SK-N-SH treated with all-trans-retinoic acid at 6 μM for 48 hours (cell line): ENCODE data around the gene AFDN.
A peak's percentile ranks its signal among the peaks of the same experiment; 100 is the strongest.
"Not testable (repeated sequence)": the region's sequence is repeated elsewhere in the genome, so short reads cannot be mapped to it uniquely, and the experiment has no call there.

Experiments used
- ATAC-seq: fragments of 200-7000 bp; cut with Tn5 transposase; 3 replicates; pipeline ENCODE4 v1.9.1; 2020; ENCODE audit warnings: mild to moderate bottlenecking, moderate library complexity
- BACH2 ChIP-seq: fragments of 250-450 bp; sonication (Bioruptor Pico); IDR thresholded peaks from 2 replicates; pipeline ENCODE4 v1.9.0; 2021; ENCODE audit warnings: mild to moderate bottlenecking, borderline replicate concordance
- ESRRG ChIP-seq: fragments of 250-450 bp; sonication (Bioruptor Pico); IDR thresholded peaks from 2 replicates; pipeline ENCODE4 v1.6.1; 2021; ENCODE audit warnings: mild to moderate bottlenecking
- GLIS3 ChIP-seq: fragments of 250-450 bp; sonication (Bioruptor Pico); IDR thresholded peaks from 2 replicates; pipeline ENCODE4 v1.5.0; 2020; ENCODE audit warnings: mild to moderate bottlenecking, moderate library complexity
- ISL1 ChIP-seq: fragments of 250-450 bp; sonication (Bioruptor Pico); IDR thresholded peaks from 2 replicates; pipeline ENCODE4 v2.1.2; 2022; ENCODE audit warnings: mild to moderate bottlenecking, moderate library complexity
- PPARA ChIP-seq: fragments of 250-450 bp; sonication (Bioruptor Pico); IDR thresholded peaks from 2 replicates; pipeline ENCODE4 v1.5.0; 2020; ENCODE audit warnings: mild to moderate bottlenecking, borderline replicate concordance
- RARB ChIP-seq: fragments of 250-450 bp; sonication (Bioruptor Pico); IDR thresholded peaks from 2 replicates; pipeline ENCODE4 v1.8.0; 2021; ENCODE audit warnings: mild to moderate bottlenecking, moderate library complexity
- TCF4 ChIP-seq: fragments of 250-450 bp; sonication (Bioruptor Pico); IDR thresholded peaks from 2 replicates; pipeline ENCODE4 v1.8.0; 2021; ENCODE audit warnings: mild to moderate bottlenecking, moderate library complexity, borderline replicate concordance
- TOX ChIP-seq: fragments of 250-450 bp; sonication (Bioruptor Pico); IDR thresholded peaks from 2 replicates; pipeline ENCODE4 v1.8.0; 2021; ENCODE audit warnings: mild to moderate bottlenecking, moderate library complexity, borderline replicate concordance
- ZC3H10 ChIP-seq: fragments of 250-450 bp; sonication (Bioruptor Pico); IDR thresholded peaks from 2 replicates; pipeline ENCODE4 v1.5.1; 2021; ENCODE audit warnings: mild to moderate bottlenecking, moderate library complexity
- ZFP3 ChIP-seq: fragments of 250-450 bp; sonication (Bioruptor Pico); IDR thresholded peaks from 2 replicates; pipeline ENCODE4 v1.5.0; 2020; ENCODE audit warnings: mild to moderate bottlenecking, moderate library complexity
- ZFP30 ChIP-seq: fragments of 450-650 bp; formaldehyde crosslinking; IDR thresholded peaks from 2 replicates; pipeline ENCODE4 v1.5.0; 2022; ENCODE audit warnings: mild to moderate bottlenecking, moderate library complexity
- ZNF565 ChIP-seq: fragments of 450-650 bp; formaldehyde crosslinking; conservative IDR thresholded peaks from 2 replicates; pipeline ENCODE4 v1.5.0; 2020; ENCODE audit warnings: low read depth, mild to moderate bottlenecking, moderate library complexity
- ZNF70 ChIP-seq: fragments of 450-650 bp; formaldehyde crosslinking; IDR thresholded peaks from 2 replicates; pipeline ENCODE4 v1.5.0; 2020; ENCODE audit warnings: mild to moderate bottlenecking, moderate library complexity
- ZNF8 ChIP-seq: fragments of 450-650 bp; formaldehyde crosslinking; IDR thresholded peaks from 2 replicates; pipeline ENCODE4 v1.5.0; 2020; ENCODE audit warnings: mild to moderate bottlenecking, moderate library complexity
- TF ChIP-seq, protein P1 (sequence below): fragments of 250-450 bp; sonication (Bioruptor Pico); IDR thresholded peaks from 2 replicates; pipeline ENCODE4 v1.5.1; 2021; ENCODE audit warnings: mild to moderate bottlenecking, moderate library complexity
- TF ChIP-seq, protein P2 (sequence below): fragments of 250-450 bp; sonication (Bioruptor Pico); IDR thresholded peaks from 2 replicates; pipeline ENCODE4 v1.8.0; 2020; ENCODE audit warnings: mild to moderate bottlenecking, moderate library complexity, borderline replicate concordance
- TF ChIP-seq, protein P3 (sequence below): fragments of 250-450 bp; sonication (Bioruptor Pico); IDR thresholded peaks from 2 replicates; pipeline ENCODE4 v1.5.0; 2020; ENCODE audit warnings: mild to moderate bottlenecking, moderate library complexity
- TF ChIP-seq, protein P4 (sequence below): fragments of 250-450 bp; sonication (Bioruptor Pico); IDR thresholded peaks from 2 replicates; pipeline ENCODE4 v1.8.0; 2021; ENCODE audit warnings: low read depth, mild to moderate bottlenecking, moderate library complexity, borderline replicate concordance
- TF ChIP-seq, protein P5 (sequence below): fragments of 250-450 bp; sonication (Bioruptor Pico); IDR thresholded peaks from 2 replicates; pipeline ENCODE4 v1.5.1; 2020; ENCODE audit warnings: low read depth, mild to moderate bottlenecking, moderate library complexity

The AFDN gene

DNA sequence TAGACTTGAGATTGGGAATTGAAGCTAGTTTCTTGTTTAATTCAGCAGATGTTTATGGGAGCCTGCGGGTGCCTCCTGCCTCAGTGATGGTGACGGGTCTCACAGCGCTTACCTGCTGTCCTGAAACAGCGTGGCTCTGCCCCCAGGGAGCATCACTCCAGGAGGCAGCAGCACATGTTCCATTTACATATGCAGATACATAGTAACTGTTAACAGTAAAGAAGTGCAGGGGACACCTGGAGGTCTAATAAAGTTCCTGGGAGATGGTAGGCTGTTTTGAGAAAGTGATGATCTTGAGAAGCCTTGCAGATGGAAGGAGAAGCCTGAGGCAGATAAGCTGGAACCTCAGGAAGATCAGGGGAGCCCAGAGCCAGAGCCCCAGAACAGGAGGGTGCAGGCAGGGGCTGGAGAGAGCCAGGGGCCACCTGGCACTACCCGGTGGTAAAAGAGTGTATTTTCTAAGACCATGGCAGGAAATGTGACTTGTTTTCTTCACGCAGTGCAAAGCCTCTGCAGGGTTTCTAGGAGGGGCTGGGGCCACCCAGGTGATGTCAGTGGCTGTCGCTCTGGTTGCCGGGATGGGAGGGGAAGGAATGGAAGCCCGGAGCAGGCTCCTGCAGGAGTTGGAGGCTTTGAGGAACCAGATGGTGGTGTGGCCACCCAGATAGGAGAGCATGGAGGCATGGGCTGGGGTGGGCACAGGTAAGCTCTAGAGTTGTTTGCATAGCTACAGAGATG lies 146.6 kb downstream of the AFDN start:
- TF ChIP-seq, protein P1, sequence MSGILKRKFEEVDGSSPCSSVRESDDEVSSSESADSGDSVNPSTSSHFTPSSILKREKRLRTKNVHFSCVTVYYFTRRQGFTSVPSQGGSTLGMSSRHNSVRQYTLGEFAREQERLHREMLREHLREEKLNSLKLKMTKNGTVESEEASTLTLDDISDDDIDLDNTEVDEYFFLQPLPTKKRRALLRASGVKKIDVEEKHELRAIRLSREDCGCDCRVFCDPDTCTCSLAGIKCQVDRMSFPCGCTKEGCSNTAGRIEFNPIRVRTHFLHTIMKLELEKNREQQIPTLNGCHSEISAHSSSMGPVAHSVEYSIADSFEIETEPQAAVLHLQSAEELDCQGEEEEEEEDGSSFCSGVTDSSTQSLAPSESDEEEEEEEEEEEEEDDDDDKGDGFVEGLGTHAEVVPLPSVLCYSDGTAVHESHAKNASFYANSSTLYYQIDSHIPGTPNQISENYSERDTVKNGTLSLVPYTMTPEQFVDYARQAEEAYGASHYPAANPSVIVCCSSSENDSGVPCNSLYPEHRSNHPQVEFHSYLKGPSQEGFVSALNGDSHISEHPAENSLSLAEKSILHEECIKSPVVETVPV (CRISPR knock-in tag): no peak
- TF ChIP-seq, protein P2, sequence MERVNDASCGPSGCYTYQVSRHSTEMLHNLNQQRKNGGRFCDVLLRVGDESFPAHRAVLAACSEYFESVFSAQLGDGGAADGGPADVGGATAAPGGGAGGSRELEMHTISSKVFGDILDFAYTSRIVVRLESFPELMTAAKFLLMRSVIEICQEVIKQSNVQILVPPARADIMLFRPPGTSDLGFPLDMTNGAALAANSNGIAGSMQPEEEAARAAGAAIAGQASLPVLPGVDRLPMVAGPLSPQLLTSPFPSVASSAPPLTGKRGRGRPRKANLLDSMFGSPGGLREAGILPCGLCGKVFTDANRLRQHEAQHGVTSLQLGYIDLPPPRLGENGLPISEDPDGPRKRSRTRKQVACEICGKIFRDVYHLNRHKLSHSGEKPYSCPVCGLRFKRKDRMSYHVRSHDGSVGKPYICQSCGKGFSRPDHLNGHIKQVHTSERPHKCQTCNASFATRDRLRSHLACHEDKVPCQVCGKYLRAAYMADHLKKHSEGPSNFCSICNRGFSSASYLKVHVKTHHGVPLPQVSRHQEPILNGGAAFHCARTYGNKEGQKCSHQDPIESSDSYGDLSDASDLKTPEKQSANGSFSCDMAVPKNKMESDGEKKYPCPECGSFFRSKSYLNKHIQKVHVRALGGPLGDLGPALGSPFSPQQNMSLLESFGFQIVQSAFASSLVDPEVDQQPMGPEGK (CRISPR knock-in tag): no peak
- TF ChIP-seq RARB (CRISPR knock-in tag) (no peak), ZNF565 (CRISPR knock-in tag) (no peak), ZFP30 (no peak), TOX (no peak), ZFP3 (no peak), TCF4 (no peak)
- no peak for ATAC-seq

DNA sequence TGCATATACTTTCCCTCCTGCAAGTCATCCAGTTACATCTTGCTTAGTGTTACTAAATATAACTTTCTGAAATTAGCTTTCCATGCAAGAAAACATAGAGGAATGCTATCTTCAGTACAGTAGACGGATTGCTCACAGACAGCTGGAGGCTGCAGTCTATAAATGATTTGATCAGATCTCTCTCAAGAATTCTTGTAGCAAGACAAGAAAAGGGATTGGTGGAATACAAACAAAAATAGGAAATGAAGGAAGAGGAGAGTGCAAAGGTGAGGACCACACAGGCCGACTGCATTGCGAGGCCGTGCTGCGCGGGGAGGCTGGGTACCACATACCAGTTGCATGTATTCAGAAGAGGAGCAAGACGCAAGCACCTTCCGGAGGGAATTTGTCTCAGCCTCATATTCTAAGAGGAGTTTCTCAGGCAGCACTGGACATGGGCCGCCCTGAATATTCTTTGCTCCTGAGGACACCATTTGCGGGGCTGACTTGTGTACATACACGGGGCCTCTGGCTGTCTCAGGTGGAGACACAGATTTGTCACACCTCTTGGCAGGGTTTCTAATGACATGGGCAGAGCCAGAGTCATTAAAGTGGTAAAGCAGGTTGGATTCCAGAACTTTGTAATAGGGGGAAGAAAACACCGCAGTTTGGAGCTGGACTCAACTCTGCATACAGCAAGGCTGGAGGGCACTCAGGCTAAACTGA lies 148.1 kb downstream of the AFDN start:
- ATAC-seq: peak; percentile 24; the same call in 1 of the 3 replicates
- TF ChIP-seq ZNF70 (no peak), BACH2 (CRISPR knock-in tag) (no peak), ESRRG (CRISPR knock-in tag) (no peak), TCF4 (no peak), RARB (CRISPR knock-in tag) (no peak), ISL1 (CRISPR knock-in tag) (no peak), GLIS3 (CRISPR knock-in tag) (no peak), ZC3H10 (no peak)
- TF ChIP-seq, protein P2 (CRISPR knock-in tag): no peak
- TF ChIP-seq, protein P3, sequence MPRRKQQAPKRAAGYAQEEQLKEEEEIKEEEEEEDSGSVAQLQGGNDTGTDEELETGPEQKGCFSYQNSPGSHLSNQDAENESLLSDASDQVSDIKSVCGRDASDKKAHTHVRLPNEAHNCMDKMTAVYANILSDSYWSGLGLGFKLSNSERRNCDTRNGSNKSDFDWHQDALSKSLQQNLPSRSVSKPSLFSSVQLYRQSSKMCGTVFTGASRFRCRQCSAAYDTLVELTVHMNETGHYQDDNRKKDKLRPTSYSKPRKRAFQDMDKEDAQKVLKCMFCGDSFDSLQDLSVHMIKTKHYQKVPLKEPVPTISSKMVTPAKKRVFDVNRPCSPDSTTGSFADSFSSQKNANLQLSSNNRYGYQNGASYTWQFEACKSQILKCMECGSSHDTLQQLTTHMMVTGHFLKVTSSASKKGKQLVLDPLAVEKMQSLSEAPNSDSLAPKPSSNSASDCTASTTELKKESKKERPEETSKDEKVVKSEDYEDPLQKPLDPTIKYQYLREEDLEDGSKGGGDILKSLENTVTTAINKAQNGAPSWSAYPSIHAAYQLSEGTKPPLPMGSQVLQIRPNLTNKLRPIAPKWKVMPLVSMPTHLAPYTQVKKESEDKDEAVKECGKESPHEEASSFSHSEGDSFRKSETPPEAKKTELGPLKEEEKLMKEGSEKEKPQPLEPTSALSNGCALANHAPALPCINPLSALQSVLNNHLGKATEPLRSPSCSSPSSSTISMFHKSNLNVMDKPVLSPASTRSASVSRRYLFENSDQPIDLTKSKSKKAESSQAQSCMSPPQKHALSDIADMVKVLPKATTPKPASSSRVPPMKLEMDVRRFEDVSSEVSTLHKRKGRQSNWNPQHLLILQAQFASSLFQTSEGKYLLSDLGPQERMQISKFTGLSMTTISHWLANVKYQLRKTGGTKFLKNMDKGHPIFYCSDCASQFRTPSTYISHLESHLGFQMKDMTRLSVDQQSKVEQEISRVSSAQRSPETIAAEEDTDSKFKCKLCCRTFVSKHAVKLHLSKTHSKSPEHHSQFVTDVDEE (CRISPR knock-in tag): no peak
- TF ChIP-seq, protein P1 (CRISPR knock-in tag): no peak

DNA sequence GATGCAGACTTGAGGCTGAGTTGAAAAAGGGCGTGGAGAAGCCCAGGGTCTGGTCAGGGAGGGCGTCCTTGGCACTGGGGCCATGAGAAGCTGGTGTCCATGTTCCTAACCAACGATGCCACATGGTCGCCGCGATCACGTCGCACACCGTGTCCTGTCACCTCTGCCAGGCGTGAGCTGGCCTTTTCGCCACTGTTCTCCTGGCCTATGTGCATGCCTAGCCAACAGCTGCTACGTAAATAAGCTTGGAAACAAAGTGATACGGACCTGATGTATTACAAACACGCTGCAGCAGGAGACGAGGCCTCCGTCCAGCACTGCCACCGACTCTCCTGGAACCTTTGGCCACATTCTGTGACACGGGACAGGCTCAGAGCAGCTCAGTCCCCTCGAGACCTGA lies 148.7 kb downstream of the AFDN start:
- TF ChIP-seq TOX (no peak), GLIS3 (CRISPR knock-in tag) (no peak), BACH2 (CRISPR knock-in tag) (no peak), ZNF8 (no peak), ISL1 (CRISPR knock-in tag) (no peak), RARB (CRISPR knock-in tag) (no peak), ZNF70 (no peak), ZFP3 (no peak), TCF4 (no peak), PPARA (CRISPR knock-in tag) (no peak), ZNF565 (CRISPR knock-in tag) (no peak)
- TF ChIP-seq, protein P4, sequence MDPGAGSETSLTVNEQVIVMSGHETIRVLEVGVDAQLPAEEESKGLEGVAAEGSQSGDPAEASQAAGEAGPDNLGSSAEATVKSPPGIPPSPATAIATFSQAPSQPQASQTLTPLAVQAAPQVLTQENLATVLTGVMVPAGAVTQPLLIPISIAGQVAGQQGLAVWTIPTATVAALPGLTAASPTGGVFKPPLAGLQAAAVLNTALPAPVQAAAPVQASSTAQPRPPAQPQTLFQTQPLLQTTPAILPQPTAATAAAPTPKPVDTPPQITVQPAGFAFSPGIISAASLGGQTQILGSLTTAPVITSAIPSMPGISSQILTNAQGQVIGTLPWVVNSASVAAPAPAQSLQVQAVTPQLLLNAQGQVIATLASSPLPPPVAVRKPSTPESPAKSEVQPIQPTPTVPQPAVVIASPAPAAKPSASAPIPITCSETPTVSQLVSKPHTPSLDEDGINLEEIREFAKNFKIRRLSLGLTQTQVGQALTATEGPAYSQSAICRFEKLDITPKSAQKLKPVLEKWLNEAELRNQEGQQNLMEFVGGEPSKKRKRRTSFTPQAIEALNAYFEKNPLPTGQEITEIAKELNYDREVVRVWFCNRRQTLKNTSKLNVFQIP: no peak
- TF ChIP-seq, protein P2 (CRISPR knock-in tag): no peak
- TF ChIP-seq, protein P5, sequence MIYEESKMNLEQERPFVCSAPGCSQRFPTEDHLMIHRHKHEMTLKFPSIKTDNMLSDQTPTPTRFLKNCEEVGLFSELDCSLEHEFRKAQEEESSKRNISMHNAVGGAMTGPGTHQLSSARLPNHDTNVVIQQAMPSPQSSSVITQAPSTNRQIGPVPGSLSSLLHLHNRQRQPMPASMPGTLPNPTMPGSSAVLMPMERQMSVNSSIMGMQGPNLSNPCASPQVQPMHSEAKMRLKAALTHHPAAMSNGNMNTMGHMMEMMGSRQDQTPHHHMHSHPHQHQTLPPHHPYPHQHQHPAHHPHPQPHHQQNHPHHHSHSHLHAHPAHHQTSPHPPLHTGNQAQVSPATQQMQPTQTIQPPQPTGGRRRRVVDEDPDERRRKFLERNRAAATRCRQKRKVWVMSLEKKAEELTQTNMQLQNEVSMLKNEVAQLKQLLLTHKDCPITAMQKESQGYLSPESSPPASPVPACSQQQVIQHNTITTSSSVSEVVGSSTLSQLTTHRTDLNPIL (CRISPR knock-in tag): no peak
- no peak; the same call in 2 of the 3 replicates for ATAC-seq

DNA sequence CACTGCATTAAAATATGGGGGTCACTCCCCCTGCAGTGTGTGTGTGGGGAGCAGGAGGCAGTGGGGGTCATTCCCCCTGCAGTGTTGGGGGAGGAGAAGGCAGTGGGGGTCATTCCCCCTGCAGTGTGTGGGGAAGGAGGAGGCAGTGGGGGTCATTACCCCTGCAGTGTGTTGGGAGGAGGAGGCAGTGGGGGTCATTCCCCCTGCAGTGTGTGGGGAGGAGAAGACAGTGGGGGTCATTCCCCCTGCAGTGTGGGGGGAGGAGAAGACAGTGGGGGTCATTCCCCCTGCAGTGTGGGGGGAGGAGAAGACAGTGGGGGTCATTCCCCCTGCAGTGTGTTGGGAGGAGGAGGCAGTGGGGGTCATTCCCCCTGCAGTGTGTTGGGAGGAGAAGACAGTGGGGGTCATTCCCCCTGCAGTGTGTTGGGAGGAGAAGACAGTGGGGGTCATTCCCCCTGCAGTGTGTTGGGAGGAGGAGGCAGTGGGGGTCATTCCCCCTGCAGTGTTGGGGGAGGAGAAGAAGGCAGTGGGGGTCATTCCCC lies 149.5 kb downstream of the AFDN start:
- ATAC-seq: not testable (repeated sequence)
